PC-3 (cell line): ENCODE results near the gene TRMT10B. TPM values are rescaled to one million over a fixed set of nuclear protein-coding genes. Genes with fewer than 3 reads are reported as not detected.

Experiments
- ATAC-seq: fragments of 200-7000 bp; cut with Tn5 transposase; 2 replicates; pipeline ENCODE4 v1.9.1; 2020; ENCODE audit warnings: mild to moderate bottlenecking, moderate library complexity
- BruUV-seq: library from RNA; stranded (reverse); fragments of 400-500 nt; replicated peaks from 2 replicates; lab custom pipeline; 2021; lab: Mats Ljungman, UMichigan
- CTCF ChIA-PET: fragments of 300-600 bp; sonication (Branson Sonifier 250); formaldehyde crosslinking; loops from one replicate; lab custom pipeline; 2022; ENCODE audit warnings: antibody characterized with exemption; lab: Charles Lee
- POLR2A ChIA-PET: fragments of 300-600 bp; sonication (Branson Sonifier 250); formaldehyde crosslinking; loops from one replicate; lab custom pipeline; 2022; ENCODE audit warnings: antibody characterized with exemption; ENCODE audit not compliant: unreplicated experiment; lab: Charles Lee
- DNase-seq: peaks from one replicate; pipeline ENCODE4 v3.0.0-alpha.2; 2015
- H2AFZ ChIP-seq: fragments of 300-600 bp; sonication (generic); 2 replicates; pipeline ENCODE4 v1.6.0; 2016; ENCODE audit warnings: antibody characterized with exemption, low read length
- H3F3A ChIP-seq: fragments of 300-600 bp; sonication (generic); one replicate; pipeline ENCODE4 v1.6.0; 2017; ENCODE audit warnings: antibody characterized with exemption, low read length, control low read depth, mild to moderate bottlenecking; ENCODE audit not compliant: unreplicated experiment
- H3K27ac ChIP-seq: fragments of 300-600 bp; sonication (generic); 2 replicates; pipeline ENCODE4 v1.5.1; 2016; ENCODE audit warnings: mild to moderate bottlenecking, low read length
- H3K27me3 ChIP-seq: fragments of 300-600 bp; sonication (generic); 2 replicates; pipeline ENCODE4 v1.6.1; 2016; ENCODE audit warnings: low read length, mixed read lengths
- H3K36me3 ChIP-seq: fragments of 300-600 bp; sonication (generic); 2 replicates; pipeline ENCODE4 v1.6.1; 2016; ENCODE audit warnings: low read depth, mixed run types, low read length, mixed read lengths
- H3K4me1 ChIP-seq: fragments of 300-600 bp; sonication (generic); 2 replicates; pipeline ENCODE4 v1.5.1; 2016; ENCODE audit warnings: low read length; ENCODE audit not compliant: insufficient read depth
- H3K4me2 ChIP-seq: fragments of 300-600 bp; sonication (generic); 2 replicates; pipeline ENCODE4 v1.6.0; 2016; ENCODE audit warnings: low read length
- H3K4me3 ChIP-seq: fragments of 300-600 bp; sonication (generic); 2 replicates; pipeline ENCODE4 v1.5.1; 2016; ENCODE audit warnings: mild to moderate bottlenecking, low read length, mixed read lengths
- H3K79me2 ChIP-seq: fragments of 300-600 bp; sonication (generic); 2 replicates; pipeline ENCODE4 v1.6.1; 2017; ENCODE audit warnings: low read length, mixed read lengths
- H3K9ac ChIP-seq: fragments of 300-600 bp; sonication (generic); 2 replicates; pipeline ENCODE4 v1.6.0; 2016; ENCODE audit warnings: mild to moderate bottlenecking, low read length
- H3K9me2 ChIP-seq: fragments of 300-600 bp; sonication (generic); replicated peaks from 2 replicates; pipeline ENCODE4 v1.6.1; 2016; ENCODE audit warnings: mixed run types, low read length, mixed read lengths
- H3K9me3 ChIP-seq: fragments of 300-600 bp; sonication (generic); 2 replicates; pipeline ENCODE4 v1.6.1; 2016; ENCODE audit warnings: low read length, mixed read lengths
- H4K20me1 ChIP-seq: fragments of 300-600 bp; sonication (generic); 2 replicates; pipeline ENCODE4 v1.6.1; 2016; ENCODE audit warnings: low read length, mixed read lengths
- CTCF ChIP-seq: fragments of 300-600 bp; sonication (generic); conservative IDR thresholded peaks from 2 replicates; pipeline ENCODE4 v1.5.1; 2017; ENCODE audit warnings: antibody characterized with exemption, low read depth, mild to moderate bottlenecking, low read length
- EZH2 ChIP-seq: fragments of 300-600 bp; sonication (generic); IDR thresholded peaks from one replicate; pipeline ENCODE4 v1.6.1; 2017; ENCODE audit warnings: antibody characterized with exemption, mild to moderate bottlenecking, low read length; ENCODE audit not compliant: unreplicated experiment
- EZH2phosphoT487 ChIP-seq: fragments of 300-600 bp; sonication (generic); IDR thresholded peaks from 2 replicates; pipeline ENCODE4 v1.6.1; 2018; ENCODE audit warnings: mild to moderate bottlenecking, antibody characterized with exemption, low read length, borderline replicate concordance
- intact Hi-C: fragments of 100-400 bp; cut with micrococcal nuclease; formaldehyde crosslinking; loops from 2 replicates; pipeline ENCODE4 v1.9.0; 2023
- total RNA-seq: library from RNA; depleted of rRNA; stranded (reverse); fragments of >200 nt; gene quantifications from 2 replicates; pipeline ENCODE4 v1.2.3, GENCODE V29; 2014

TRMT10B gene
- total RNA-seq, 1 experiment from 2014 or later, result 1.1 TPM

GRCh38 chr9:37769306-37769705, 15.7 kb downstream of the TRMT10B start:
- Histone ChIP-seq H3K79me2 (no peaks in the 10 kb centered on the region), H2AFZ (no peak overlapping the region), H3K9ac (no peak overlapping the region), H3F3A (no peaks in the 10 kb centered on the region), H3K27me3 (no peaks in the 10 kb centered on the region), H4K20me1 (no peaks in the 10 kb centered on the region), H3K9me2 (no peaks in the 10 kb centered on the region), H3K27ac (no peak overlapping the region), H3K4me1 (no peaks in the 10 kb centered on the region), H3K4me3 (no peak overlapping the region), H3K36me3 (no peaks in the 10 kb centered on the region), H3K9me3 (no peaks in the 10 kb centered on the region), H3K4me2 (no peak overlapping the region)
- ChIA-PET CTCF (no interaction called here), POLR2A (no interaction called here)
- DNase-seq (no peak), ATAC-seq (no peak)
- BruUV-seq, result no TSS peak
- TF ChIP-seq EZH2 (no peak), CTCF (no peak), EZH2phosphoT487 (no peak)
- intact Hi-C loops, result no loop called here

GRCh38 chr9:37769995-37770394, 16.4 kb downstream of the TRMT10B start:
- TF ChIP-seq CTCF (no peak), EZH2 (no peak), EZH2phosphoT487 (no peak)
- BruUV-seq, result no TSS peak
- Histone ChIP-seq H2AFZ (no peak overlapping the region), H3K4me2 (no peak overlapping the region), H3K27ac (no peak overlapping the region), H3K4me1 (peaks cover 6% of the 10 kb centered on the region), H3F3A (no peaks in the 10 kb centered on the region), H3K79me2 (no peaks in the 10 kb centered on the region), H3K36me3 (no peaks in the 10 kb centered on the region), H3K9ac (no peak overlapping the region), H3K9me2 (no peaks in the 10 kb centered on the region), H3K9me3 (no peaks in the 10 kb centered on the region), H4K20me1 (no peaks in the 10 kb centered on the region), H3K4me3 (no peak overlapping the region), H3K27me3 (no peaks in the 10 kb centered on the region)
- intact Hi-C loops, result no loop called here
- ATAC-seq (no peak), DNase-seq (no peak)
- ChIA-PET POLR2A (no interaction called here), CTCF (interaction anchor here (0.6 kb wide), 1 partner anchor 27 kb away, joined by 10 read pairs; no protein-coding TSS in a partner anchor)

- TF ChIP-seq EZH2phosphoT487 (no peak), EZH2 (no peak), CTCF (no peak)
- Histone ChIP-seq H3K9me3 (no peaks in the 10 kb centered on the region), H3K79me2 (no peaks in the 10 kb centered on the region), H4K20me1 (no peaks in the 10 kb centered on the region), H3K27ac (peak overlapping the region; percentile 51), H3K9me2 (no peaks in the 10 kb centered on the region), H3K4me3 (no peak overlapping the region), H2AFZ (no peak overlapping the region), H3F3A (no peaks in the 10 kb centered on the region), H3K4me1 (peaks cover 16% of the 10 kb centered on the region), H3K4me2 (no peak overlapping the region), H3K9ac (no peak overlapping the region), H3K36me3 (peaks cover 25% of the 10 kb centered on the region), H3K27me3 (no peaks in the 10 kb centered on the region)
- ATAC-seq (peak; percentile 32), DNase-seq (peak; percentile 33)
- ChIA-PET POLR2A (no interaction called here), CTCF (no interaction called here)
- intact Hi-C loops, result loop anchor here (5.0 kb wide), 1 partner anchor 67 kb away; no protein-coding TSS in a partner anchor
- no TSS peak for BruUV-seq
These were observed 21.8 kb downstream of the TRMT10B start for GRCh38 chr9:37775216-37775919.
